ENCODE results near the gene SAMD7. TPM values are rescaled to one million over a fixed set of nuclear protein-coding genes. Genes with fewer than 3 reads are reported as not detected.

SAMD7 gene
- total and polyA plus RNA-seq, 11 donors, result not detected

DNA sequence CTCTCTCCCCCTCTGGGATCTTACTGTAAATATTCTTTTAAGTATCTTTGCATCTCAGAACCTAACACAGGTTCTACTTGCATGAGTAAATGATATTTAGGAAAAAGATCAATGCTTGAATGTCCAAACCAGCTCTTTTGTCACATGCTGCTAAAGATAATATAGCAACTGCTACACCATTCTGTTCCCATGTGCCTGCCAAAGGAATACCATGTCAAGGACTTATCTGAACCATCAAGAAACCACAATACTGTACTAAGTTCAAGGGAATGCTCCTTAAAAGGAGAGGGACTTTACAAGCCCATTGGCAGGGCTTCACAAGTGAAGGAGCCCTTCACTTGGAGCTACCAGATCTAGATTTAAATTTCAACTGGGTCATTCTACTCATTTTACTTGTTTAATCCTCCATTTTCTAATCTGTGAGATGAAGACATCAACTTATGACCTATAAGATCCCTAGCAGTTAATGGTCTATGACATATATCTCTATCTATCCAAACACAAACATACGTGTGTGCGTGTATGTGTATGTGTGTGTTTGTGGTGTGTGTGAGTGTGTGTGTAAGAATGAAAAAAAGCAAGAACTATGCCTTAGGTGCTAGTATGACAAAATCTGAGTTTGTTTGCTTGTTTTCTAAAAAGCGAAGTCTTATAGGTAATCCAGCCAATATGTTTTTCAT is 42.2 kb downstream of the SAMD7 start:
- Histone ChIP-seq H3K36me3 (no peaks in the 10 kb centered on the region), H3K4me3 (no peak overlapping the region), H3K27me3 (no peaks in the 10 kb centered on the region), H3K9me3 (no peaks in the 10 kb centered on the region), H3K4me1 (peaks cover 0 to 7% (median 0%) of the 10 kb centered on the region in 12 donors), H3K27ac (peak overlapping the region in 1 of 12 donors; percentile 79)
- TF ChIP-seq POLR2A (IDR thresholded peaks at IDR 0.05), result no peak
- TF ChIP-seq CTCF (IDR thresholded peaks at IDR 0.05), result no peak
- 93 to 96% (median 94%) methylated on average over 3 of the region's 3 CpGs for WGBS, 4 donors
- DNase-seq (no peak), ATAC-seq (no peak)
- intact Hi-C loops (cut with DNase I), result no loop called here

GRCh38 chr3:169954142-169954756 is 42.9 kb downstream of the SAMD7 start:
- peak in 1 of 4 donors; percentile 22 for ATAC-seq
- Histone ChIP-seq H3K36me3 (no peaks in the 10 kb centered on the region), H3K27ac (peak overlapping the region in 1 of 12 donors; percentile 79), H3K4me3 (no peak overlapping the region), H3K27me3 (no peaks in the 10 kb centered on the region), H3K4me1 (peaks cover 0 to 7% (median 0%) of the 10 kb centered on the region in 12 donors), H3K9me3 (no peaks in the 10 kb centered on the region)
- intact Hi-C loops (cut with DNase I), result no loop called here
- 62 to 75% (median 73%) methylated on average over 6 of the region's 6 CpGs for WGBS, 4 donors
- no peak for DNase-seq
- TF ChIP-seq POLR2A (IDR thresholded peaks at IDR 0.05) (no peak), CTCF (IDR thresholded peaks at IDR 0.05) (no peak)

DNA sequence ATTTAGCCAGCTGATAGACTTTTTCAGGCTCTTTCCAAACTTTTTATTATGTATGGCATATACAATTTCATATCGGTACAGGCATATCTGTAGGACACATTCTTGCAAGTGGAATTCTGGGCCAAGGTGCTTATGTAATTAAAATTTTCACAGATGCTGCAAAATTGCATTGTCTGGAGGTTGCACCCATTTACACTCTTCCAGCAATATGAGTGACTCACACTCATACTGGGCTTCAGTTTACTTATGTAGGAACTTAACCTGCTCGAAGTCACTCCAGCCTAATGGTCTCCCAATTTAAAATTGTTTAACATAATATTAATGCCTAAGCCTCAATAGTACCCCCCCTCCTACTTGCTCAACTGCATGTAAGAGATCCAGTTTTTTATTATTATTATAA is 44.0 kb downstream of the SAMD7 start:
- no peak for TF ChIP-seq CTCF (IDR thresholded peaks at IDR 0.05)
- TF ChIP-seq POLR2A (IDR thresholded peaks at IDR 0.05), result no peak
- Histone ChIP-seq H3K36me3 (no peaks in the 10 kb centered on the region), H3K27me3 (no peaks in the 10 kb centered on the region), H3K4me3 (no peak overlapping the region), H3K4me1 (peaks cover 0 to 7% (median 0%) of the 10 kb centered on the region in 12 donors), H3K27ac (no peak overlapping the region), H3K9me3 (no peaks in the 10 kb centered on the region)
- no peak for ATAC-seq
- DNase-seq, result no peak
- WGBS, 4 donors, result 82 to 86% (median 84%) methylated on average over 2 of the region's 2 CpGs
- intact Hi-C loops (cut with DNase I), result no loop called here

DNA sequence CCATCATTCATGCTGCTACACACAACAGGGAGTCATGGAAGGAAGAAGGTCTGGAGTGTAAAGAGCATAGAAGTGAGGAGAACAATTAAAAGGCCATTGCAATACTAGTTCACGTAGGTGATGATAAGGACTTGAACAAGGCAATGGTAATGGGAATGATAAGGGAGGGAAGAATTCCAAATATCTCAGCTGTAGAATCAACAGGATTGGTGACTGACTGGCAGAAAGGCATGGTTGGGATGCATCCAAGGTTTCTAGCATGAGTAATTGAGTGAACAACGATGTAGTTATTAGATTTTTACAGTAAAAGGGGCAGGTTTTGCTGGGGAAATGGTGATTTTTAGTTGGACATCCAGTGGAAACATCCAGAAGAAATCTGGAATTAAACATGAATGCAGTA is 52.8 kb downstream of the SAMD7 start:
- no peak for DNase-seq
- Histone ChIP-seq H3K4me3 (no peak overlapping the region), H3K27ac (no peak overlapping the region), H3K36me3 (peaks cover 0 to under 1% (median 0%) of the 10 kb centered on the region in 9 donors), H3K4me1 (peaks cover 0 to 28% (median 18%) of the 10 kb centered on the region in 12 donors), H3K27me3 (no peaks in the 10 kb centered on the region), H3K9me3 (peaks cover 0 to 3% (median 0%) of the 10 kb centered on the region in 12 donors)
- no peak for TF ChIP-seq CTCF (IDR thresholded peaks at IDR 0.05)
- no peak for TF ChIP-seq POLR2A (IDR thresholded peaks at IDR 0.05)
- WGBS, 4 donors, result 29 to 37% (median 33%) methylated on average over 2 of the region's 2 CpGs
- intact Hi-C loops (cut with DNase I), result loop anchor here in 6 of 10 donors (10.0 kb wide), 3 partner anchors 99 to 199 kb away; partner anchors contain the start of genes LRRC31 (in 4 of the 6), ACTRT3 (in 2 of the 6), TERC (in 2 of the 6) and MYNN (in 1 of the 6)
- ATAC-seq, result no peak
